H9 (cell line): ENCODE results near the gene CTAG2. TPM values are rescaled to one million over a fixed set of nuclear protein-coding genes. Genes with fewer than 3 reads are reported as not detected.

Experiments
- DNase-seq: peaks from one replicate; pipeline ENCODE4 v3.0.0-alpha.2; 2017
- H2AFZ ChIP-seq: one replicate; pipeline ENCODE4 v1.6.1; 2013; ENCODE audit warnings: mild to moderate bottlenecking, low read length, control low read depth, moderate library complexity
- H2AK5ac ChIP-seq: 2 replicates; pipeline ENCODE4 v1.6.1; 2013; ENCODE audit warnings: low read length, control low read depth, mixed read lengths; ENCODE audit not compliant: insufficient read length
- H2BK120ac ChIP-seq: one replicate; pipeline ENCODE4 v1.6.1; 2013; ENCODE audit warnings: low read depth, mild to moderate bottlenecking, low read length, control low read depth, inconsistent platforms; ENCODE audit not compliant: poor library complexity, severe bottlenecking
- H2BK12ac ChIP-seq: 2 replicates; pipeline ENCODE4 v1.6.1; 2013; ENCODE audit warnings: low read length, control low read depth, mixed read lengths, low read depth; ENCODE audit not compliant: insufficient read length
- H2BK15ac ChIP-seq: 2 replicates; pipeline ENCODE4 v1.6.1; 2013; ENCODE audit warnings: low read depth, low read length, control low read depth
- H2BK20ac ChIP-seq: one replicate; pipeline ENCODE4 v1.6.1; 2013; ENCODE audit warnings: low read depth, mild to moderate bottlenecking, low read length, control low read depth, inconsistent platforms; ENCODE audit not compliant: poor library complexity, severe bottlenecking
- H2BK5ac ChIP-seq: 2 replicates; pipeline ENCODE4 v1.6.1; 2013; ENCODE audit warnings: low read length, control low read depth, mixed read lengths; ENCODE audit not compliant: insufficient read length
- H3K14ac ChIP-seq: 2 replicates; pipeline ENCODE4 v1.6.1; 2013; ENCODE audit warnings: low read length, control low read depth; ENCODE audit not compliant: insufficient read depth
- H3K18ac ChIP-seq: 2 replicates; pipeline ENCODE4 v1.6.1; 2013; ENCODE audit warnings: low read depth, mild to moderate bottlenecking, mixed read lengths, low read length, control low read depth; ENCODE audit not compliant: insufficient read length
- H3K23ac ChIP-seq: 2 replicates; pipeline ENCODE4 v1.6.1; 2013; ENCODE audit warnings: low read length, control low read depth, mixed read lengths, low read depth; ENCODE audit not compliant: insufficient read length
- H3K23me2 ChIP-seq: 2 replicates; pipeline ENCODE4 v1.6.1; 2013; ENCODE audit warnings: low read depth, mild to moderate bottlenecking, mixed read lengths, low read length, control low read depth; ENCODE audit not compliant: insufficient read length, poor library complexity, severe bottlenecking
- H3K27ac ChIP-seq: 2 replicates; pipeline ENCODE4 v1.5.1; 2013; ENCODE audit warnings: low read length, control low read depth, mixed read lengths, low read depth; ENCODE audit not compliant: insufficient read length
- H3K27me3 ChIP-seq: 2 replicates; pipeline ENCODE4 v1.6.1; 2013; ENCODE audit warnings: low read length, control low read depth, inconsistent platforms; ENCODE audit not compliant: insufficient read depth
- H3K4ac ChIP-seq: 2 replicates; pipeline ENCODE4 v1.6.1; 2013; ENCODE audit warnings: low read depth, mild to moderate bottlenecking, control low read depth, inconsistent platforms, low read length, moderate library complexity
- H3K4me1 ChIP-seq: 2 replicates; pipeline ENCODE4 v1.6.1; 2013; ENCODE audit warnings: low read length, control low read depth, inconsistent platforms; ENCODE audit not compliant: insufficient read depth
- H3K4me2 ChIP-seq: 2 replicates; pipeline ENCODE4 v1.6.1; 2013; ENCODE audit warnings: low read length, control low read depth, mixed read lengths; ENCODE audit not compliant: insufficient read length, insufficient read depth
- H3K56ac ChIP-seq: 2 replicates; pipeline ENCODE4 v1.6.1; 2013; ENCODE audit warnings: low read depth, mild to moderate bottlenecking, mixed read lengths, low read length, control low read depth; ENCODE audit not compliant: insufficient read length
- H3K79me1 ChIP-seq: 2 replicates; pipeline ENCODE4 v1.6.1; 2013; ENCODE audit warnings: low read depth, mild to moderate bottlenecking, moderate library complexity, low read length, control low read depth, inconsistent platforms; ENCODE audit not compliant: insufficient read depth, poor library complexity, severe bottlenecking
- H3K79me2 ChIP-seq: 2 replicates; pipeline ENCODE4 v1.6.1; 2013; ENCODE audit warnings: low read length, control low read depth, inconsistent platforms; ENCODE audit not compliant: insufficient read depth
- H3K9ac ChIP-seq: 2 replicates; pipeline ENCODE4 v1.6.1; 2013; ENCODE audit warnings: low read length, control low read depth, mixed read lengths; ENCODE audit not compliant: insufficient read length; ENCODE audit errors: extremely low read depth
- H3K9me3 ChIP-seq: one replicate; pipeline ENCODE4 v1.6.1; 2013; ENCODE audit warnings: low read depth, low read length, inconsistent platforms; ENCODE audit not compliant: control insufficient read depth
- H3T11ph ChIP-seq: one replicate; pipeline ENCODE4 v1.6.1; 2013; ENCODE audit warnings: mild to moderate bottlenecking, low read length, control low read depth, inconsistent platforms
- H4K20me1 ChIP-seq: one replicate; pipeline ENCODE4 v1.6.1; 2013; ENCODE audit not compliant: control insufficient read depth, insufficient read length, insufficient read depth
- H4K5ac ChIP-seq: 2 replicates; pipeline ENCODE4 v1.6.1; 2013; ENCODE audit warnings: low read depth, mild to moderate bottlenecking, mixed read lengths, low read length, control low read depth; ENCODE audit not compliant: insufficient read length
- H4K8ac ChIP-seq: replicated peaks from 2 replicates; pipeline ENCODE4 v1.6.1; 2013; ENCODE audit warnings: low read length, control low read depth, mixed read lengths, low read depth; ENCODE audit not compliant: insufficient read length
- H4K91ac ChIP-seq: 2 replicates; pipeline ENCODE4 v1.6.1; 2013; ENCODE audit warnings: low read depth, mild to moderate bottlenecking, moderate library complexity, mixed read lengths, low read length, control low read depth; ENCODE audit not compliant: insufficient read length
- H3K27ac Mint-ChIP-seq, 3 experiments: 2 replicates in 2 of 3; 3 replicates in 1 of 3; pipeline ENCODE4 v1.8.0; 2020 to 2021; ENCODE audit warnings: mixed read lengths in 3 of 3, mild to moderate bottlenecking in 1 of 3, moderate library complexity in 1 of 3
- H3K27me3 Mint-ChIP-seq: 2 replicates; pipeline ENCODE4 v1.8.0; 2021; ENCODE audit warnings: low read depth, mild to moderate bottlenecking, moderate library complexity, mixed read lengths
- H3K36me3 Mint-ChIP-seq, 3 experiments: 2 replicates in 2 of 3; 3 replicates in 1 of 3; pipeline ENCODE4 v1.8.0; 2020 to 2021; ENCODE audit warnings: low read depth in 3 of 3, mixed read lengths in 3 of 3; ENCODE audit not compliant: insufficient read depth in 1 of 3
- H3K4me1 Mint-ChIP-seq, 2 experiments: 2 replicates each; pipeline ENCODE4 v1.8.0; 2020; ENCODE audit warnings: mixed read lengths in 2 of 2
- H3K4me3 Mint-ChIP-seq, 2 experiments: 2 replicates in 1 of 2; 3 replicates in 1 of 2; pipeline ENCODE4 v1.8.0; 2020 to 2021; ENCODE audit warnings: mild to moderate bottlenecking in 2 of 2, mixed read lengths in 2 of 2, moderate library complexity in 1 of 2
- H3K9me3 Mint-ChIP-seq, 2 experiments: 2 replicates in 1 of 2; 3 replicates in 1 of 2; pipeline ENCODE4 v1.8.0; 2020; ENCODE audit warnings: mild to moderate bottlenecking in 2 of 2, mixed read lengths in 2 of 2, moderate library complexity in 1 of 2
- WGBS: extraction: QIAGEN DNeasy Blood & Tissue Kit; methylation state at CpG from one replicate; pipeline ENCODE4 v1.1.7; 2013; ENCODE audit warnings: missing lambda C conversion rate, low lambda C conversion rate, mixed read lengths; ENCODE audit not compliant: insufficient read length; ENCODE audit errors: extremely low coverage; 5-methylcytosine and 5-hydroxymethylcytosine counted together
- total RNA-seq: library from RNA; stranded (reverse); gene quantifications from 2 replicates; pipeline ENCODE4 v1.2.1, GENCODE V29; 2021
- TF ChIP-seq, protein P1 (sequence below): fragments of 200-600 bp; sonication (generic); conservative IDR thresholded peaks from 3 replicates; pipeline ENCODE4 v1.8.0; 2021; ENCODE audit warnings: antibody characterized with exemption, mild to moderate bottlenecking

Gene CTAG2
- total RNA-seq, 1 experiment from 2014 or later, result not detected

DNA sequence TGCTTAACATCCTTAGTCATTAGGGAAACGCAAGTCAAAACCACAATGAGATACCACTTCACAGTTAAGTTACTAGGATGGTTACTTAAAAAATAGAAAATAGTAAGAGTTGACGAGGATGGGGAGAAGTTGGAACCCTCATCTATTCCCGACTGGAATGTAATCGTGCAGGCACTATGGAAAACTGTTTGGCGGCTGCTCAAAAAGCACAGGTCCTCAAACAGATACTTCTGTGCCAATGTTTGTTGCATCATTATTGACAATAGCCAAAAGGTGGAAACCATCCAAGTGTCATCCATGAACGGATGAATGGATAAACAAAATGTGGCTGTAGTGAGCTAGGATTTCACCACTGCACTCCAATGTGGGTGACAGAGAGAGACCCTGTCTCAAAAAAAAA, 46.0 kb downstream of the CTAG2 start:
- no peak overlapping the region for H3K9ac ChIP-seq
- Mint-ChIP-seq H3K27me3 (peaks cover 2% of the 10 kb centered on the region), H3K4me1 (peaks cover 13 to 19% of the 10 kb centered on the region in 2 experiments), H3K9me3 (peaks cover 57 to 71% of the 10 kb centered on the region in 2 experiments), H3K27ac (no peak overlapping the region), H3K4me3 (no peak overlapping the region), H3K36me3 (peaks cover 0 to 2% (median 1%) of the 10 kb centered on the region in 3 experiments; a peak in 2 of 7 replicates)
- H3T11ph ChIP-seq, result no peak overlapping the region
- no peaks in the 10 kb centered on the region for H3K4me1 ChIP-seq
- no peak overlapping the region for H4K91ac ChIP-seq
- no peak overlapping the region for H2BK120ac ChIP-seq
- H2AFZ ChIP-seq, result no peak overlapping the region
- H2BK5ac ChIP-seq, result no peak overlapping the region
- no peaks in the 10 kb centered on the region for H3K79me2 ChIP-seq
- no peak overlapping the region for H3K27ac ChIP-seq
- no peak overlapping the region for H2BK20ac ChIP-seq
- H4K20me1 ChIP-seq, result no peaks in the 10 kb centered on the region
- no peak for DNase-seq
- no peak overlapping the region for H3K4me2 ChIP-seq
- H3K56ac ChIP-seq, result no peak overlapping the region
- H3K23ac ChIP-seq, result no peak overlapping the region
- no peak overlapping the region for H3K18ac ChIP-seq
- H3K9me3 ChIP-seq, result peaks cover 28% of the 10 kb centered on the region
- H2BK15ac ChIP-seq, result no peak overlapping the region
- no peaks in the 10 kb centered on the region for H3K79me1 ChIP-seq
- H3K4ac ChIP-seq, result no peak overlapping the region
- H4K8ac ChIP-seq, result no peak overlapping the region
- WGBS, result no CpG with 5 or more reads among the region's 6 CpGs
- no peak overlapping the region for H2AK5ac ChIP-seq
- no peak overlapping the region for H2BK12ac ChIP-seq
- no peak overlapping the region for H3K14ac ChIP-seq
- TF ChIP-seq, protein P1, sequence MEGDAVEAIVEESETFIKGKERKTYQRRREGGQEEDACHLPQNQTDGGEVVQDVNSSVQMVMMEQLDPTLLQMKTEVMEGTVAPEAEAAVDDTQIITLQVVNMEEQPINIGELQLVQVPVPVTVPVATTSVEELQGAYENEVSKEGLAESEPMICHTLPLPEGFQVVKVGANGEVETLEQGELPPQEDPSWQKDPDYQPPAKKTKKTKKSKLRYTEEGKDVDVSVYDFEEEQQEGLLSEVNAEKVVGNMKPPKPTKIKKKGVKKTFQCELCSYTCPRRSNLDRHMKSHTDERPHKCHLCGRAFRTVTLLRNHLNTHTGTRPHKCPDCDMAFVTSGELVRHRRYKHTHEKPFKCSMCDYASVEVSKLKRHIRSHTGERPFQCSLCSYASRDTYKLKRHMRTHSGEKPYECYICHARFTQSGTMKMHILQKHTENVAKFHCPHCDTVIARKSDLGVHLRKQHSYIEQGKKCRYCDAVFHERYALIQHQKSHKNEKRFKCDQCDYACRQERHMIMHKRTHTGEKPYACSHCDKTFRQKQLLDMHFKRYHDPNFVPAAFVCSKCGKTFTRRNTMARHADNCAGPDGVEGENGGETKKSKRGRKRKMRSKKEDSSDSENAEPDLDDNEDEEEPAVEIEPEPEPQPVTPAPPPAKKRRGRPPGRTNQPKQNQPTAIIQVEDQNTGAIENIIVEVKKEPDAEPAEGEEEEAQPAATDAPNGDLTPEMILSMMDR, result no peak
- H3K27me3 ChIP-seq, result no peaks in the 10 kb centered on the region
- H4K5ac ChIP-seq, result no peak overlapping the region
- no peaks in the 10 kb centered on the region for H3K23me2 ChIP-seq
